ENCODE data around the gene PLEKHA6.

Gene PLEKHA6

DNA sequence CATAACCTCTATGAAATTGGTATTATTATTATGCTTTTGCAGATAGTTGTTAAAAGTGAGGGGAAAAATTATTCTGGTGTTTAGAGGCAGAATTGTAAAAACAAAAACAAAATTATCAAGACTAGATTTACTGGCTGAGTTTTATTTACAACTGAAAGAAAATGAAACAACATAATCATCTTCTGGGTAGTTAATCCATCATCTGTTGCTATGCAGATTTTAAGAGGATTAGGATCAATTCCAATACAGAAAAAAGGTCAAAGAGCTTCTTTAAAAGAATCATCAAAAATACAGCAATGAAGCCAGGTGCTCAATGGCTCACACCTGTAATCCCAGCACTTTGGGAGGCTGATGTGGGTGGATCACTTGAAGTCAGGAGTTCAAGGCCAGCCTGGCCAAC lies 154.2 kb downstream of the PLEKHA6 start:
- no peak for FAIRE-seq

DNA sequence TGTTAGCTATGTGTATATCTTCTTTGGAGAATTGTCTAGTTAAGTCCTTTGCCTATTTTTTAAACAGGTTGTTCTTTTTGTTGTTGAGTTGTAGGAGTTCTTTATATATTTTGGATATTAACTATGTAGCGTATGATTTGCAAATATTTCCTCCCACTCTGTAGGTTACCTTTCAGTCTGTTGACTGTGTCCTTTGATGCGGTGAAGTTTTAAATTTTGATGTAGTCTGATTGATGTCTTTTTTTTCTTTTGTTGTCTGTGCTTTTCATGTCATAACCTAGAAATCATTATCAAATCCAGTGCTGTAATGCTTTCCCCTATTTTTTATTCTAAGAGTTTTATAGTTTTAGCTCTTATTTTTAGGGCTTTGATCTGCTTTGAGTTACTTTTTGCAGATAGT lies 154.8 kb downstream of the PLEKHA6 start:
- no peak for FAIRE-seq

DNA sequence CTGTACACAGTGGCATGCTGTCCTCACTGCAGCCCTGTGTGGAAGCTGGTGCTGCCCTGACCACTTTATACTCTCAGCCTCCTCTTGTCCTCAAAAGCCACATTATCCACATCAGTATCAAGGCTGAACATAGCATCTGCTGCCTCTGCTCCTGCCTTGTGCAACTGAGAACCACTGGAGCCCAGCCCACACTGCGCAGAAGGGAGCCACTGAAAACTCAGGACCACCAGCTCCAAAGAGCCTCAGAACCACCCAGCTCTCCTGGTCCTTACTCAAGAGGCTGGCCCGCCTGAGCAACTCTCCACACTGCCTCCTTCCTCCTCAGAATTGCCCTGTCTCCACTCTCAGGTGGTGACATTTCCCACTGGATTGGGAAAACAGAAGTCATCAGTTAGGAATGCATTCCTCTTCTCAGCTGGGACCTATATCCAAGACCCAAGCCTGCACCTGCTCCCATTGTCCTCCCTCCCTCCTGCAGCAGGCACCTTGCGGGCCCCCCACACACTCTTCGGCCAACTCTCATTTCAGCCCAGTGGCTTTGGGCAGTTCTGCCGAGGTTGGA lies 156.4 kb downstream of the PLEKHA6 start:
- FAIRE-seq, result no peak

DNA sequence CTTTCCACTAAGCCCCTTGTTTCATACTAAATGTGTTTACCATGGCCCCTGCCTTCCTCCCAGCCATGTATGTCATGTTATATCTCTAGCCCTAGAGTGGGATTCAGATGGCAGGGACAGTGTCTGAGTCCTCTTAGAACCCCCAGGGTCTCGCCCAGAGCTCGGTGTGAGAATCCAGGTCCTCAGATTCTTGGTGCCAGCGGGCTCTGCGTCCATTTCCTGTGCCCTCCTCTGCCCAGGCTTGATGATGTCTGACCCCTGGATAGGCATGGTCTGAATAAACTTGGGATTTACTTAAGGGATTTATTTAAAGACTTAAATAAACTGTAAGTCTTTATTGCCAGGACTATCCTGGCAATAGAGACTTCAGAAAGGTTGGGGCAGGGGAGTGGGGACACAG lies 157.2 kb downstream of the PLEKHA6 start:
- FAIRE-seq, result no peak

DNA sequence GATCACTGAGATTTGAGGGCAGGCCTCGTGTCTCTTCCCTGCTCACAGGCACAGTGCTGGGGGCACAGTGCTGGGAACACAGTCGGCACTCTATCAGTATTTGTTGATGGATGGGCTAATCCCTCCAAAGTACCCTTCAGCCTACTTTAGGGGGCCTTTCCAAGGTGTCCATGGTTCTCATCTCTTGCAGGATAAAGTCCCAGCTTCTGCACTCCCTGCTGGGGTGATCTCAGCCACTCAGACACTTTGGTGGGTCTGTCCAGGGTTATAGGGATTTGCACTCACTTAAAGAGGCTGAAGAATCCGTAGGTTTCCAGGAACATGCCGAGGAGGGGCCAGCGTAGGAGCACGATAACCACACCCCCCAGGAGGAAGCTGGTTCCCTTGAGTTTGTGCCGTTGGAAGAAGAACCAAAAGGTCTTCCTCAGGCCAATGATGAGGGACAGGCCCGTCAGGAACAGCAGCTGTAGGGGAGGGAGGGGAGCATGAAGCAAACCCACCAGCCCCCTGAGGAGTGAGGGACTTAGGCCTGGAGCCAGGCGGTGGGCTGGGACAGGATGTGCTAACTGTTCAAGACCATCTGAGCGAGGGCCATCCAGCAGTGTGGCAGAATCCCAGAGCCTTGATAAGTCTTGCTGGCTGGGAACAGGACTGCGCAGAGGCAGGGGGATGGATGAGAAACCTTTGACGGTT lies 158.2 kb downstream of the PLEKHA6 start:
- no peak for FAIRE-seq

DNA sequence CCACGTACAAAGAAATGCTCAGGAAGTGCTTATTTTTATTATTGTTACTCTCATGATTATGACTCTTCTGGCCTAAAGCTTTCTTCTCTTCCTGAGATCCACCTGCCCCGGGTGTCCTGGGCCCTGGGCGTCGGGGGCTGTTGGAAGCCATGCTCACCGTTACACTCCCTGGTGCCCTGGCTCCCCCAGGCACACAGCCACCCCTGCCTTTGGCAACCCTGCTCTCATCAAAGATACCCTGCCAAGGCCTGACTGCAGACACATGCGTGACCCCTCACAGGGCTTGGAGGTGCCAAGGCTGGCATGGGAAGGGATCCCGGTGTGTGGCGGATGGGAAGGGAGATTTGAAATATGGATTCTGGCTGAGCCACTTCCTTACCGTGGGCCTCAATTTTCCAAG lies 160.2 kb downstream of the PLEKHA6 start:
- FAIRE-seq, result no peak

DNA sequence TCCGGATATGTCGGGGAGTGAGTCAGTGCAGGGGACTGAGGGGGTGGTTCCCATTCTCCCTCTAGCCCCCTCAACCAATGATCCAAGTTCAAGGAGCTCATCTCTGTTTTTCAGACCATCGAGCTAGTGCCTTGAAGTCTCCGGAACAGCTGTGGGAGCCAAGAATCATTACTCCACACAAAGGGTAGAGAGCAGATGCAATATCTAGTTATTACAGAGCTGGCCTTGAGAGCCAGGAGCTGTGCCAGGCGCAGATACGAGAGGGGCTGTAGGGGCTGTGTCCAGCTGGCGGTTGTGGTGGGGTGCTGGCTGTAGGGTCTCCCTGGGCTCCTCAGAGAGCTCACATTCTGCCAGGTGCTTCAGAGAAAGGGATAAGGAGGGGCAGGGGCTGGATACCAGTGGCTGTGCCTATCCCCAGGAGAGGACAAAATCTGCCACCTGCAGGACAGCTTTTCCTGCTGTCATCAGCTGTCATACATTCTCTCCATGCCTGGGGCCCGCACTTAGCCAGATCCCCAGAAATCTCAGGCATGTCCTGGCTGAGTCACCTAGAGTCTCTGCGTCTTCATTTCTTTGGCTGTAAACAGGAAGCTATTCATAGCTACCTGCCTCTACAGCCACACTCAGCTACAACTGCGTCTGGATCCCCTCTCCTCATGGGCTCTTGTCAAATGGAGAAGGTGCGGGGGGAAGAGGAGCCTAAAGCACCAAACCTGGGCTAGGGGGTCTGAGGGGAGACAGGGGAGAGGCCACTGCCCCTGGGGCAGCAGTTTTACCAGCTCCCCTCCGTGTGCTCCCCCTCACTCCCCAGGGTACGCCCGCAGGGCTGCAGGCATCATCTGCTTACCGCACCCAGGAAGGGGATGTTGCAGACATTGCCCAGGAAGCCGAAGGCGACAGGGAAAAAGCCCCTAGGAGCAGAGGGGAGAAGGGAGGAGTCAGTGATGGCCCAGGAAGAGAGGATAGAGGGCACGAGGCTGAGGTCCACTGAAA lies 161.1 kb downstream of the PLEKHA6 start:
- no peak for FAIRE-seq

DNA sequence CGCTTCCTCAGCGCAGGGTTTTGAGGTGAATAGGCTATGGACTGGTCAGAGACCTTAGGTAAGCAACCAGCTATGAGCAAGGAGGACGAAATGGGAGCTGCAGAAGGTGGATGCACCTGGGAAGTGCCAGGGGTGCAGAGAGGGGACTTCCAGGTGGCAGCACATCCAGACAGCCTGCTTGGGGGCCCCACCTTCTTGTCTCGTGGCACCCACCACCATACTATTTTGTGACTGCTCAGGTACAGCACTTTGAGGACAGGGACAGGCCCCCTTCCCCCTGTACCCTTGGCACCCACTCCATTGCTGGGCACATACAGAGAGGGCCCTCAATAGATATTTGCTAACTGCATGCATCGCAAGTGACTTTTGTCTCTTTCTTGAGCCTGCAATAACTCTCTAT lies 162.7 kb downstream of the PLEKHA6 start:
- no peak for FAIRE-seq

DNA sequence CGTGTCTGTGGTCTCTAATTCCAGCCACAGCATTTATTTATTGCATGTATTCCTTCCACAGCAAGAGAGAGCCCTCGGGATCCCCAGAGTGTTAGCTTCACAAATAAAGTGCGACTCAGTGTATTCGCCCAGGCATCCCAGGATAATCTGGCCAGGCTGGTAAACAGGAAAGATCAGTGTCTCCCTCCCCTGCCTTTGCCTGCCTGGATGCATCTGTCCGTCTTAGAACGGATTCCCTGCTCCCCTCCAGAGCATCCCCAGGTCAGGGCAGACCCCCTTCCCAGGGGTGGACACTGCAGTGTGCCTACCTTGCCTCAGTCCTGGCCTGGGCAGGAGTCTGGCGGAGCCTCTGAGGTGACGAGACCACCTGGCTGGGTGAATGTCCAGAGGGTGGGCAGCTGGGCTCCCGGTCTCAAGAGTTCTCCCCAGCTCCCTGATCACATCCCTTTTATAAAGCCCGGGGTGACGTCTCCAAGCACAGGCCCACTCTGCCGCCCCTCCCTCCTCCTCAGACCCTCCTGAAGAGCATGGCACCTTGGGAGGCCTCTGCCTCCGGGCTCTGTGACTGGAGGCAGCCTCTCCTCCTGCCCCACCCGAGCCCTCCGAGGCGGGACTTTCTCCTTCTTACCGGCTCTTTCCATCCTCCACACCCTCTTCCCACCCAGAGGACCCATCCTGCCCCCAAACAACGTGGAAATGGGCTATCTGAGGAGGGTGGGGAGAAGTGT lies 163.5 kb downstream of the PLEKHA6 start, which contains the start of gene KISS1:
TSS of gene KISS1 (minus strand) at position 424 of the 728 bp plus-strand sequence. CDS start 3,615 bp downstream, outside the sequence.
- no peak for FAIRE-seq

DNA sequence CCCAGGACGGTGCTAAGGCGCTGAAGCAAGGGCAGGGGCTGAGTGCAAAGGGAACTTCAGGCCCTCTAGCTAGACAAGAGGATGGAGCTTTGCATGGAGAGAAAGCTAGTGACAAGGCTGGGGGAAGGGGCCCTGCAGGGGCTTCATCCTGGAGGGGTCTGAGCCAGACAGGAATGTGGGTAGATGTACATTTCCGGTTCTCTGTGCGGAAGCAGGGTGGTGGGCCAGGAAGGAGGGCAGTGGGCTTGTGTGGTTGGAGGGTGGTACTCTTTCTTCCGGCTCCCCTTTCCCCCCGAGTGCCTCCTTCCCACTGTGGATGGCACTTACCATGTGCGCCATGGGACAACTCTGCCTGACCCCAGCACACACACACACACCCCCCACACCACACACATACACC lies 165.0 kb downstream of the PLEKHA6 start:
- no peak for FAIRE-seq

DNA sequence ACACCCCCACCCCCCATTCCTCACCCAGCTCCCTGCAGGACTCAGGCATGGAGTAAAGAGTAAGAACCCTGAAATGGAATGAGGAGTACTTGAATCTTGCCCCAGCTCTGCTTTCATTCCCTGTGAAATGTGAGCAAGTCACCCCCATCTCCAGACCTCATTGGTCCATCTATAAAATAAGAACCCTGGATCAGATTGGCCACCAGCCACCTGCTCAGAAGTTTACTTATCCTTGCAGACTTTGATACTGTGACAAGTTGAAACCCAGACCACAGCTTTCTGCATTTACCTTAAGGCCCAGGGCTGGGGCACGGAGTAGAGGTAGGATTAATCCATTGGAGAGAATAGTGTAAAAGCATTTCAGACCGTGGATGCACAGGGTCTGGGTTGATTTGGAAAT lies 165.6 kb downstream of the PLEKHA6 start:
- FAIRE-seq, result no peak

DNA sequence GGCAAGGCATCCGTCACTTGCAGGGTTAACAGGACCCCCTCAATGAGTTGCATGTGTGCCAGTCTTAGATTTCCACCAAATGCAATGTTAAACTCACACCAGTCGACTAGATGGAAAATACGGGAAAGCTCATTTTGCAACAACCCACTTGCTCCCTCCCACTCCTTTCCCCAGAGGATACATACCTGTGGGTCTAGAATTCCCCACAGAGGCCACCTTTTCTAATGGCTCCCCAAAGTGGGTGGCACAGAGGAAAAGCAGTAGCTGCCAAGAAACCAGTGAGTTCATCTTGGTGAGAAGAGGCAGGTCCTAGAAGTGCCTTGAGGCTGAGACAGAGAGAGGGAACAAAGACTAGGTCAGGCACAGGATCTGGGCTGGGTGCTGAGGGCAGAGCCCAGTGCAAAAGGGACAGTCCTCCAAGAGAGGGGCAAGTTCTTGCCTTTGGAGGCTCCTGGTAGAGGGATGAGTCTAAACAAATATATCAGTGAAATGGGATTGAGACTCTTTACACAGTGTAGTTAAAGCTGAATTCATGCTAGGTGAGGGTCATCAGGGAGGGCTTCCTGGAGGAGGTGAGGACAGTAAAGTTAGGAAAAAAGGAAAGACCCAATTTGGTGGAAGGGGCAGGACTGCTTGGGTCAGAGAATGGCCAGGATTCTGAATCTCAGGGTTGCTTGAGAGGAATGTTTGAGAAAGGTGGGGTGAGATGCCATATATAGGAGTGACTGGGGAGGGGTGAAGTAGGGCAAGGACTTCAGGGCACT lies 167.0 kb downstream of the PLEKHA6 start:
- no peak for FAIRE-seq

DNA sequence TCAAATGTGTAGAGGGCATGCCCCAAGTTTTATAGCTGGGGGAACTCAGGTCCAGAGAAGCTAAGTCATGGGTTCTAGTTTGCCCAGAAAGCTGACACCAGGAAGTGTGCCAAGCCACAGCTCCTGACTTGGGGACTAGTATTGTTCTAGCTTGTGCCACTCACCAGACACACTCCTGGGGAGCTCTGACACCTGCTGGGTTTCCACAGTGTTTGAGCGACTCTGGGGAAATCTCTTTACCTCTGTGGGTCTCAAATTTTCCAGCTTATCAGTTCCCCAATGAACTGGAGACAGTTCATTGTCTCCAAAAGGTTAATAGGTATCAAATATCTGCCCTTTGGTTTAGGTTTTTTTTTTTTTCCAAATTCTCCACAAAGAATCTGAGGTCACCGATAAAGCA lies 167.7 kb downstream of the PLEKHA6 start:
- FAIRE-seq, result no peak

DNA sequence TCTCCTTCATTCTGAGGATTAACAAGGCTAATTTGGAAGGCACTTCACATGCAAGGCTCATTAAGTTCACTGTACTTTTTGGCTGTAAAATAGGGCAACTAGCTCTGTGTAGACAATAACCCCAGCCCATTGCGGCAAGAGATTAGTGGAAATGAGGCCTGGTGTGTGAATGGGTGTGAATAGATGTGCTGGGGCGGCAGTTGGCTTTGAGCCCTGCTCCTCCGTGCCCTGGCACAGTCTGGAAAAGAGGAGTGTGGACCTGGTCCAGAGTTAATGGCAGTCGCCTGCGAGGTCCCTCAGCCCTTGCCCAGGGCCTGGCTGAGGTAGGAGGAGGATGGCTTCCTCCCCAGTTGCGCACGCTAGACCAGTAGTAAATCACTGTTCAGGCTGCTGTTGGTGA lies 168.3 kb downstream of the PLEKHA6 start:
- no peak for FAIRE-seq

DNA sequence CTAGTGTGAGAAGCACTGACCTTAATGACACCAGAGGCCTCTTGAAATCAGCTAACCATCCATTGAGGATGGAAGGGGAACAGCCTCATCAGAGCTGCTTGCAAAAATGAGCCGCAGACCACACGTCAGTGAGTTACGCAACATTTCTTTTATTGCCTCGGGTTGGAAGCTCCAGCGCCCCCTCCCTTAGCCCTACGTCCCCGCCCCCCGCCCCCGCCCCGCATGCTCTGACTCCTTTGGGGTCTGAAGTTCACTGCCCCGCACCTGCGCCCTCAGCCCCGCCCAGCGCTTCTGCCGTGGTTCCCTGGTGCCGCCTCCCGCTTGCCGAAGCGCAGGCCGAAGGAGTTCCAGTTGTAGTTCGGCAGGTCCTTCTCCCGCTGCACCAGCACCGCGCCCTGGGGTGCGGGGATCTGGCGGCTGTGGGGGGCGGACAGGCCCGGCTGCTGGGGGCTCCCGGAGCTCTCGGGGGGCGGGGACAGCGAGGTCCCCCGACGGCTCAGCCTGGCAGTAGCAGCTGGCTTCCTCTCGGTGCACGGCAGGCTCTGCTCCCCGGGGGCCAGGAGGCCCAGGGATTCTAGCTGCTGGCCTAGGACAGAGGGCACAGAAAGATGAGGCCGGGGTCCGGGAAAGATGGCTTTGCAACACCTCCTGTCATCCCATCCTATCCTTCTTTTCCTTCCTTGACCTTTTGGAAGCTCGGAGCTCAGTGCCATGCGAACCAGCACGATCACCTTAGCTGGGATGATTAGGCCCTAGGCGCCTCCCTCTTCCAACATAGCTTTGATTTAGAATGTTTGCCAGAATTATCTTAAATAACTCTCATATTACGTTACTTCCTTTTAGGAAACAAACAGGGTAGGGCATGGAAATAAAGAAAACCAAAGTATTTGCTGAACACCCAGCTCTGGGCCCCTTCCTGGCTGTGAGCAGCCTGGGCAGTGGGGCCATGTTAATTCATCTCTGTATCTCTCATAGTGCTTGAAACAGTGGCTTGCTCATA lies 169.2 kb downstream of the PLEKHA6 start:
- FAIRE-seq, result no peak

DNA sequence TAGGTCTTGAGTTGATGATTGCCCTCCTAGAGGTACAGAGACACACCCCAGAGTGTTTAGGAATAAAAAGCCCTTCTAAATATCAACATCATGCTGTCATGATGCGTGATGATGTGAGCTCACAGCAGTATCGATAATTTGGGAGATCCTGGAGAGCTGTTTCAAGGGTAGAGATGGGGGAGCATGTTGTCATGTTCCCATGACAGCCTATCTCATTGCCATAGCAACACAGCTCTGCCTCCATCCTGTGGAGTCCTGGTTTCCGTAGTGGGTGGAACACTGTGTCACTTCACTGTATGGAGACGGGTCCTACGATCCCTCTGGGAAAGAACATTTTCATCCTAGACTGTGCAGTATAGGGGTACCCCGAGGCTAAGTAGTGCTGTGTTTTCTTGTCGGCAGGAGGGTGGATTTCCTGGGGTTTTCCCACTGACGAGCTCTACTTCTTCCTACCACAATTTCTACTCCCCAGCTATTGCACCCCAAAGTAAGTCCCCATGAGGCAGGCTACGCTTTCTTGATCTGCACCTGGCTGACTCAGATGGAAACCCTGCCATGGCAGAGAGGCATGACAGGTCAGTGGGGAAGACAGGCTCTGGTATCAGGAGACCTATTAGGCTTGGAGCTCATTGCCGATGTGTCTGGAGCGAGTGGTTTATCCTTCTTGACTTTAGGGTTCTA lies 170.6 kb downstream of the PLEKHA6 start:
- no peak for FAIRE-seq

DNA sequence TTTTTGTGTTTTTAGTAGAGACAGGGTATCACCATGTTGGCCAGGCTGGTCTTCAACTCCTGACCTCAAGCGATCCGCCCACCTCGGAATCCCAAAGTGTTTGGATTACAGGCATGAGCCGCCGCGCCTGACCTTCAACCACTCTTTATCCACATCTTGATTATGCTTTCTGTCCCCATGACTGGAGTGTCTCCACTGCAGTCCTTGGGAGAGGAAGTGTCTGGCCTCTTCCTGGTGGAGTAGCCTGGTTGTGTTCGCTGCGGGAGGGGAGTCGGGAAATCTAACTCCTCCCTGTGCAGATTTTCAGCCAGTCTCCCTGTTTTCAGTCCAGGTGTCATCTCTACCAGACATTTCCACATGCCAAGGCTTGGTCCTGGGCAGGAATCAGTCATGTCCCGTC lies 173.1 kb downstream of the PLEKHA6 start:
- FAIRE-seq, result no peak

DNA sequence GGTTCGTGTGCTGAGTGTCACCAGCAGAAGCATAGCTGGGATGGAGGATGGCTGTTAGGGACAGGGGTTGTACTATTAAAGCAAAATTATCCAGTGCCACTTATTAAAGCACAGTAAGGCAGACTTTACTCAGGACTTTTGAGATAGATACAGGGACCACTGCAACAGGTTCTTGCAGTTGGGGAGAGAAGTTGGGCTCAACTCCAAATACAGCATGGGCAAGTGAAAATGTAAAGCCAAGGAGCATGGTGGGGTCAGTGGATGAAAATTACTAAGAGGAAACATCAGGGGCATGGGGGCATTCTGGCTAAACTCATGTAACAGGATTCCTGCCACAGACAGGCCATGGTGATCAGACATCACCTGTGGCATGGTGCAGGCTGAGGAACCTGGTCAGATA lies 178.6 kb downstream of the PLEKHA6 start:
- no peak for FAIRE-seq

DNA sequence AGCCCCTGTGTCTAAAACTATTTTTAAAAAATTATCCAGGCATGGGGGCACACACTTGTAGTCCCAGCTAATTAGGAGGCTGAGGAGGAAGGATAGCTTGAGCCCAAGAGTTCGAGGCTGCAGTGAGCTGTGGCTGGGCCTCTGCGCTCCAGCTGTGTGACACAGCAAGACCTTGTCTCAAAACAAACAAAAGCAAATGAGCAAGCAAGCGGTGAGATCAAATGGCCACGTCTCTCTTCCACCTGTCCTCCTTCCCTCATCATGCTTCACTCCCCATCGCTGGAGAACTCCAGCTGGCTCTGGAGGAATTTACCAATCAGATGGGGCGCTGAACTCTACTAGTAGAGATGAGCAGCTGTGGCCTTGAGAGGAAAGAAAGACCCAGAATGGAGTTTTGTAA lies 179.6 kb downstream of the PLEKHA6 start:
- FAIRE-seq, result no peak
